Esophagus muscularis mucosa (tissue), 4 donors: Measurements from ENCODE around the gene GSE1.

Experiments used
- CTCF ChIP-seq, 3 experiments: fragments of 200-600 bp in 2 of 3; fragments of 450-650 bp in 1 of 3; sonication (generic) in 2 of 3; IDR thresholded peaks; one replicate each; pipeline ENCODE4 v1.5.1; 2017 to 2019; ENCODE audit warnings: antibody characterized with exemption in 3 of 3, mild to moderate bottlenecking in 2 of 3, moderate library complexity in 1 of 3
- EP300 ChIP-seq: sonication (generic); formaldehyde crosslinking; IDR thresholded peaks from one replicate; pipeline ENCODE4 v1.6.1; 2017; ENCODE audit warnings: antibody characterized with exemption
- POLR2A ChIP-seq: fragments of 450-650 bp; IDR thresholded peaks from one replicate; pipeline ENCODE4 v1.6.1; 2017; ENCODE audit warnings: antibody characterized with exemption, moderate library complexity, mild to moderate bottlenecking, low read depth
- POLR2AphosphoS5 ChIP-seq, 2 donors: sonication (generic); formaldehyde crosslinking; IDR thresholded peaks; one replicate each; pipeline ENCODE4 v1.6.1; 2017; ENCODE audit warnings: antibody characterized with exemption in 2 of 2

DNA sequence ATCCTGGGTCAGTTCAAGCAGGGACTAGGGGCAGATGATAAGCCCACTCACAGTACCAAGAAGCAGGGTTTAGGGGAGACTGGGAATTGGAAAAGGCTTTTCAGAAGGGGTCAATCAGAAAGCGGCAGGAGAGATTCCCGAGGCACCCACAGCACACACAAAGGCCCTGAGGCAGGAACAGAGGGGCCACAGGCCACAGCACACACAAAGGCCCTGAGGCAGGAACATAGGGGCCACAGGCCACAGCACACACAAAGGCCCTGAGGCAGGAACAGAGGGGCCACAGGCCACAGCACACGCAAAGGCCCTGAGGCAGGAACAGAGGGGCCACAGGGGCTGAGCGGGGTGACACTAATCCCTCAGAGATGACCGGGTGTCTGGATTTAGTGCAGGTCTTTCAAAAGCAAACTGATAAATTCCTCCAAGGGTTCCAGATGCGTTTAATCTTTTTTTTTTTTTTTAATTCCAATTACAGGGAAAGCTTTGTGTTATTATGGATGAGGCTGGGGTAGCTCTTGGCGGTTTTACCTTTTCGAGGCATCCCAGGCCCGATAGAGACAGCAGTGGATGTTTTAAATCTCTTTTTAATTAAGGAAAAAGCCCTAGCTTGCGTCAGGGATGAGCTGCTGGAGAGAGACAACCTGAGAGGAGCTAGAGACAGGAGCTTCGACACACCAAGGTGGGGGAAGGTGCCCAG, 106.6 kb downstream of the GSE1 start:
- TF ChIP-seq POLR2AphosphoS5 (IDR thresholded peaks at IDR 0.05) (no peak), CTCF (IDR thresholded peaks at IDR 0.05) (no peak), EP300 (no peak), POLR2A (no peak)
